ENCODE results near the gene RAB44.

RAB44 gene

DNA sequence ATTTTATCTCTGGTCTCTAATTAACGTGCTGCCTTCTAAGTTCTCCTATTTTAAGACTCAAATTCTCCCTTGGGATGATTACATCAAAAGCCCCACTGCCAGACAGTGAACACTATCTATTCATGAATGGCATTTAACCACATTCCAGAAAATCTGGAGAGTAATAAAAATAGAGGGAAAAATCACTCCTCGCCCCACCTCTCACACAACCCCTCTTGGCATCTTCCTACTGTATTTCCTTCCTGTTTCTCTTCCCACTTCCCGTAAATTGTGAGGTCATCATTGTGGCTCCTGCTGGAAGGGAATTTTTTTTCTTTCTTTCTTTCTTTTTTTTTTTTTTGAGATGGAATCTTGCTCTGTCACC, 31.5 kb downstream of the RAB44 start:
- no peak overlapping the region for H3K27ac ChIP-seq (ENCODE audit: low read depth in 2 of 2, low read length in 2 of 2)
- no peaks in the 10 kb centered on the region for H3K4me1 ChIP-seq (ENCODE audit: control insufficient read depth in 2 of 2, insufficient read depth in 2 of 2, low read length in 2 of 2)
- no peaks in the 10 kb centered on the region for H3K36me3 ChIP-seq (ENCODE audit: control insufficient read depth in 2 of 2, insufficient read depth in 2 of 2, low read length in 2 of 2)
- H3K27me3 ChIP-seq (ENCODE audit: control insufficient read depth in 2 of 2, insufficient read depth in 2 of 2, low read length in 2 of 2) = no peaks in the 10 kb centered on the region
- H3K9ac ChIP-seq (ENCODE audit: low read depth in 1 of 2, low read length in 2 of 2) = no peak overlapping the region
- H3K4me3 ChIP-seq (ENCODE audit: low read length in 2 of 2) = no peak overlapping the region
- H3K9me3 ChIP-seq (ENCODE audit: control insufficient read depth in 2 of 2, low read length in 2 of 2) = no peaks in the 10 kb centered on the region

GRCh38 chr6:36730424-36731380, 33.1 kb downstream of the RAB44 start:
- Histone ChIP-seq H3K36me3 (ENCODE audit: control insufficient read depth in 2 of 2, insufficient read depth in 2 of 2, low read length in 2 of 2) (no peaks in the 10 kb centered on the region), H3K9ac (ENCODE audit: low read depth in 1 of 2, low read length in 2 of 2) (no peak overlapping the region), H3K4me3 (ENCODE audit: low read length in 2 of 2) (no peak overlapping the region), H3K27ac (ENCODE audit: low read depth in 2 of 2, low read length in 2 of 2) (no peak overlapping the region), H3K9me3 (ENCODE audit: control insufficient read depth in 2 of 2, low read length in 2 of 2) (no peaks in the 10 kb centered on the region), H3K27me3 (ENCODE audit: control insufficient read depth in 2 of 2, insufficient read depth in 2 of 2, low read length in 2 of 2) (no peaks in the 10 kb centered on the region), H3K4me1 (ENCODE audit: control insufficient read depth in 2 of 2, insufficient read depth in 2 of 2, low read length in 2 of 2) (peaks cover 12 to 13% of the 10 kb centered on the region in 2 donors)

DNA sequence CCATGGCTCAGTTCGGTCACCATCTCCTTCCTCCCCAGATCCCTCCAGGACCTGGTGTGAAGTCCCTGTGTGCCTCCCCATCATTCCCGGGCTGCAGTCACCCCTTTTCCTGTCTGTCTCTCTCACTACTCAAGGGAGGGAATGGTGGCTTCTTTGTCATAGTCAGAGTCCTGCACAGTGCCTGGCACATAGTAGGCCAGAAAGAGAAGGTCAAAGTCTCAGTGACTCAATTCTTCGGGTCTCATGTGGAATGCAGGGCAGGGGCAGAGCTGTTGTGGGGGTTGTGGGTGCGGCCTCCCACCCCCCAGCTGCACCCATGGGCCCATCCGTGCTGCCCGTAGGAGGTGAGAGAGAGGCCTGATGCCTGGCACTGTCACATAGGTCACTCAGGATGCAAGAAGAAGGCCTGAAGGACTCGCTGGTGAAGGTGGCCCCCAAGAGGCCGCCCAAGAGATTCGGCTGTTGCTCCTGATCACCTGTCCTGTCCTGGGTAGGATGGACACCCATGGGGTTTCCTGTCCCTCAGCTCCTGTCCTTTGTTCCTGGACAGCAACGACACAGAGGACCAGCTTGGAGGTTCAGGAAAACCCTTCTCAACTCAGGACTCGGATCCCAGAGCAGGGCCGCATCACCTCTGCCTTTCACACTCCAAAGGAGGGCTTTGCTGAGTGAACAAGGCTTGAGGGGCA, 34.1 kb downstream of the RAB44 start:
- no peak overlapping the region for H3K27ac ChIP-seq (ENCODE audit: low read depth in 2 of 2, low read length in 2 of 2)
- no peaks in the 10 kb centered on the region for H3K9me3 ChIP-seq (ENCODE audit: control insufficient read depth in 2 of 2, low read length in 2 of 2)
- H3K36me3 ChIP-seq (ENCODE audit: control insufficient read depth in 2 of 2, insufficient read depth in 2 of 2, low read length in 2 of 2) = no peaks in the 10 kb centered on the region
- H3K27me3 ChIP-seq (ENCODE audit: control insufficient read depth in 2 of 2, insufficient read depth in 2 of 2, low read length in 2 of 2) = no peaks in the 10 kb centered on the region
- H3K4me1 ChIP-seq (ENCODE audit: control insufficient read depth in 2 of 2, insufficient read depth in 2 of 2, low read length in 2 of 2) = peaks cover 16 to 18% of the 10 kb centered on the region in 2 donors
- no peak overlapping the region for H3K9ac ChIP-seq (ENCODE audit: low read depth in 1 of 2, low read length in 2 of 2)
- H3K4me3 ChIP-seq (ENCODE audit: low read length in 2 of 2) = no peak overlapping the region

DNA sequence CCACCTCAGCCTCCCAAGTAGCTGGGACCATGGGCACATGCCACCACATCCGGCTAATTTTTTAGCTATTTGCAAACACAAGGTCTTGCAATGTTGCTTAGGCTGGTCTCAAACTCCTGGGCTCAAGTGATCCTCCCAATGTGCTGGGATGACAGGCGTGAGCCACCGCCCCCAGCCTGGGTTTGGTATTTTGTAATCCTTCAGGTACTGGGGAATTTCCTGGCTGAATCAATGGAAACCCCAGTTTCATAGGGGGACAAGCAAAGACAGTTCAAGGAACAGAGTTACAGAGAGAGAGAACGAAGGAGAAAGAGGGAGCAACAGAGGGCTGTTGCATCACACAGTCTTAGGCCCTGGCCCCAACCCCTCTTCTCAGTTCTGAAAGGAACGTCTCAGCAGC, 35.7 kb downstream of the RAB44 start:
- no peaks in the 10 kb centered on the region for H3K9me3 ChIP-seq (ENCODE audit: control insufficient read depth in 2 of 2, low read length in 2 of 2)
- H3K9ac ChIP-seq (ENCODE audit: low read depth in 1 of 2, low read length in 2 of 2) = no peak overlapping the region
- H3K27me3 ChIP-seq (ENCODE audit: control insufficient read depth in 2 of 2, insufficient read depth in 2 of 2, low read length in 2 of 2) = no peaks in the 10 kb centered on the region
- H3K27ac ChIP-seq (ENCODE audit: low read depth in 2 of 2, low read length in 2 of 2) = no peak overlapping the region
- H3K4me1 ChIP-seq (ENCODE audit: control insufficient read depth in 2 of 2, insufficient read depth in 2 of 2, low read length in 2 of 2) = peaks cover 16 to 18% of the 10 kb centered on the region in 2 donors
- H3K4me3 ChIP-seq (ENCODE audit: low read length in 2 of 2) = no peak overlapping the region
- H3K36me3 ChIP-seq (ENCODE audit: control insufficient read depth in 2 of 2, insufficient read depth in 2 of 2, low read length in 2 of 2) = no peaks in the 10 kb centered on the region

GRCh38 chr6:36734486-36735060, 36.9 kb downstream of the RAB44 start:
- H3K4me3 ChIP-seq (ENCODE audit: low read length in 2 of 2) = peak overlapping the region; percentile 31 to 52
- peak overlapping the region; percentile 82 to 86 for H3K27ac ChIP-seq (ENCODE audit: low read depth in 2 of 2, low read length in 2 of 2)
- H3K4me1 ChIP-seq (ENCODE audit: control insufficient read depth in 2 of 2, insufficient read depth in 2 of 2, low read length in 2 of 2) = peaks cover 16 to 18% of the 10 kb centered on the region in 2 donors
- H3K9ac ChIP-seq (ENCODE audit: low read depth in 1 of 2, low read length in 2 of 2) = peak overlapping the region; percentile 5 to 56
- H3K9me3 ChIP-seq (ENCODE audit: control insufficient read depth in 2 of 2, low read length in 2 of 2) = no peaks in the 10 kb centered on the region
- no peaks in the 10 kb centered on the region for H3K36me3 ChIP-seq (ENCODE audit: control insufficient read depth in 2 of 2, insufficient read depth in 2 of 2, low read length in 2 of 2)
- H3K27me3 ChIP-seq (ENCODE audit: control insufficient read depth in 2 of 2, insufficient read depth in 2 of 2, low read length in 2 of 2) = no peaks in the 10 kb centered on the region

DNA sequence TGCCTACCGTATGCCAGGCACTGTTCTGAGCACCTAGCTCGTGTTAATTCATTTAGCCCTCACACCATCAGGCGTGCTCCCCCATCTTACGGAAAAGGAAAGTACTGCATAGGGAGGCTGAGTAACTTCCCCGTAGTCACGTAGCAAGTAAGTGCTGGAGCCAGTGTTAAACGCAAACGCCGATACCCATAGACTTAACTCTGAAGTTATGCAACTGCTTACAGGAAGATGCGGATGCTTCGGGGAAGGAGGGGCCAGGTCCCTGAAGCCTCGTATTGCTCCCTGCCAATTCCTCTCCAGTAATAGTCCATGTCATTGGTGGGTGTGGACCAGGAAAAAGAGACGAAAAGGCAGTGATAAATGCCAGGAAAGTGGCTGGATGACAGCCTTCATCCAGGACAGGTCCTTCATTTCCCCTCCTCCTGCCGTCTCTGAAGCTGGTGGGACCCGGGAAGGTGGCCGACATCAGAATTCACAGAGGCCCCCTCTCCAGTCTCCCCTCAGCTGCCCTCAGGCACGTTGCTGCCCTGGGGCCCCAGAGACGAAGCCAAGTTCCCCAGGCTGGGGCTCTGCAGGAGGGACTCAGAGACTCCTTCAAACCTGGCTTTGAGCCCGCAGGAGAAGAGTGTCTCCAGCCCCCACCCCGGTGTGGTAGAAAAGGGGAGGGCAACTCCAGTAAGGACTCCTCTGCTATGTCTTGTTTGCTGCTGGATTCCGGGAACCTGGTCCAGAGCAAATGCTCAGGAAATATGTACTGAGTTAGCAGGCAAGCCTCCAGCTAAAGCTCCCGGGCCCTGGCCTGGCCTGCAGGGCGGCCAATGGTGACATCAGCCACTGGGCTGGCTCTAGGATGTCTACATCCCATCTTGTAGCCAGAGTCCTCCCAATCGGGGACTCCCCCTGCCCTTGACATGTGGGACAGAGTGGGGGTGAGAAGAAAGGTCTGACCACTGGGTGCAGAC, 37.8 kb downstream of the RAB44 start:
- Histone ChIP-seq H3K9me3 (ENCODE audit: control insufficient read depth in 2 of 2, low read length in 2 of 2) (no peaks in the 10 kb centered on the region), H3K27ac (ENCODE audit: low read depth in 2 of 2, low read length in 2 of 2) (peak overlapping the region; percentile 82 to 86), H3K4me3 (ENCODE audit: low read length in 2 of 2) (peak overlapping the region; percentile 31 to 52), H3K4me1 (ENCODE audit: control insufficient read depth in 2 of 2, insufficient read depth in 2 of 2, low read length in 2 of 2) (peaks cover 16 to 18% of the 10 kb centered on the region in 2 donors), H3K9ac (ENCODE audit: low read depth in 1 of 2, low read length in 2 of 2) (peak overlapping the region; percentile 52 to 56), H3K36me3 (ENCODE audit: control insufficient read depth in 2 of 2, insufficient read depth in 2 of 2, low read length in 2 of 2) (no peaks in the 10 kb centered on the region), H3K27me3 (ENCODE audit: control insufficient read depth in 2 of 2, insufficient read depth in 2 of 2, low read length in 2 of 2) (no peaks in the 10 kb centered on the region)

GRCh38 chr6:36737043-36737785, 39.6 kb downstream of the RAB44 start:
- Histone ChIP-seq H3K9me3 (ENCODE audit: control insufficient read depth in 2 of 2, low read length in 2 of 2) (no peaks in the 10 kb centered on the region), H3K27ac (ENCODE audit: low read depth in 2 of 2, low read length in 2 of 2) (no peak overlapping the region), H3K9ac (ENCODE audit: low read depth in 1 of 2, low read length in 2 of 2) (no peak overlapping the region), H3K36me3 (ENCODE audit: control insufficient read depth in 2 of 2, insufficient read depth in 2 of 2, low read length in 2 of 2) (no peaks in the 10 kb centered on the region), H3K4me1 (ENCODE audit: control insufficient read depth in 2 of 2, insufficient read depth in 2 of 2, low read length in 2 of 2) (peaks cover 18 to 19% of the 10 kb centered on the region in 2 donors), H3K27me3 (ENCODE audit: control insufficient read depth in 2 of 2, insufficient read depth in 2 of 2, low read length in 2 of 2) (no peaks in the 10 kb centered on the region), H3K4me3 (ENCODE audit: low read length in 2 of 2) (no peak overlapping the region)

- Histone ChIP-seq H3K27ac (ENCODE audit: low read depth in 2 of 2, low read length in 2 of 2) (no peak overlapping the region), H3K9me3 (ENCODE audit: control insufficient read depth in 2 of 2, low read length in 2 of 2) (no peaks in the 10 kb centered on the region), H3K36me3 (ENCODE audit: control insufficient read depth in 2 of 2, insufficient read depth in 2 of 2, low read length in 2 of 2) (no peaks in the 10 kb centered on the region), H3K4me1 (ENCODE audit: control insufficient read depth in 2 of 2, insufficient read depth in 2 of 2, low read length in 2 of 2) (peaks cover 25 to 26% of the 10 kb centered on the region in 2 donors), H3K27me3 (ENCODE audit: control insufficient read depth in 2 of 2, insufficient read depth in 2 of 2, low read length in 2 of 2) (no peaks in the 10 kb centered on the region), H3K9ac (ENCODE audit: low read depth in 1 of 2, low read length in 2 of 2) (no peak overlapping the region), H3K4me3 (ENCODE audit: low read length in 2 of 2) (no peak overlapping the region)
These were observed 40.5 kb downstream of the RAB44 start for GRCh38 chr6:36738108-36738507.

Data from mucosa of rectum (tissue), 2 donors.